WERI-Rb-1 (cell line): ENCODE measurements around the gene GALP.
A peak's percentile ranks its signal among the peaks of the same experiment; 100 is the strongest.

Experiments
- DNase-seq: peaks from one replicate; pipeline ENCODE4 v3.0.0-alpha.2; 2020
- H3K27ac ChIP-seq: fragments of 250-450 bp; sonication (Bioruptor Pico); 2 replicates; pipeline ENCODE4 v1.5.1; 2020; ENCODE audit warnings: mild to moderate bottlenecking, moderate library complexity
- H3K27me3 ChIP-seq: fragments of 250-450 bp; sonication (Bioruptor Pico); 2 replicates; pipeline ENCODE4 v1.5.1; 2021; ENCODE audit warnings: mild to moderate bottlenecking, low read depth, moderate library complexity; ENCODE audit not compliant: insufficient read depth, severe bottlenecking
- H3K36me3 ChIP-seq: fragments of 250-450 bp; sonication (Bioruptor Pico); 2 replicates; pipeline ENCODE4 v1.5.1; 2020; ENCODE audit warnings: mild to moderate bottlenecking, moderate library complexity
- H3K4me3 ChIP-seq: 2 replicates; pipeline ENCODE4 v1.5.1; 2011; ENCODE audit warnings: low read depth, mild to moderate bottlenecking, control low read depth, low read length
- H3K9me3 ChIP-seq: fragments of 250-450 bp; sonication (Bioruptor Pico); 2 replicates; pipeline ENCODE4 v1.5.1; 2021; ENCODE audit warnings: mild to moderate bottlenecking, moderate library complexity; ENCODE audit not compliant: severe bottlenecking
- TF ChIP-seq, protein P1 (sequence below): IDR thresholded peaks from 2 replicates; pipeline ENCODE4 v1.5.1; 2011; ENCODE audit warnings: low read depth, mild to moderate bottlenecking, control low read depth, inconsistent platforms, low read length

The GALP gene

DNA sequence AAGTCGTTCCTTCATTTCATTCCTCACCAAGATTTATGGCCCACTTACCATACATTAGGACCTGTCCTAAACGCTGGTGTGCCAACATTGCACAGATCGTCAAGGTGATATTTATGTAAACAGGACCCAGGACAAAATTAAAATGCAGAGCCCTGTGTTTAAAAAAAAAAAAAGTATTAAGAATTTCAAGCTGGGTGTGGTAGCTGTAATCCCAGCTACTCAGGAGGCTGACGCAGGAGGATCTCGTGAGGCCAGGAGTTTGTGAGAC lies 41.2 kb upstream of the GALP start:
- TF ChIP-seq, protein P1, sequence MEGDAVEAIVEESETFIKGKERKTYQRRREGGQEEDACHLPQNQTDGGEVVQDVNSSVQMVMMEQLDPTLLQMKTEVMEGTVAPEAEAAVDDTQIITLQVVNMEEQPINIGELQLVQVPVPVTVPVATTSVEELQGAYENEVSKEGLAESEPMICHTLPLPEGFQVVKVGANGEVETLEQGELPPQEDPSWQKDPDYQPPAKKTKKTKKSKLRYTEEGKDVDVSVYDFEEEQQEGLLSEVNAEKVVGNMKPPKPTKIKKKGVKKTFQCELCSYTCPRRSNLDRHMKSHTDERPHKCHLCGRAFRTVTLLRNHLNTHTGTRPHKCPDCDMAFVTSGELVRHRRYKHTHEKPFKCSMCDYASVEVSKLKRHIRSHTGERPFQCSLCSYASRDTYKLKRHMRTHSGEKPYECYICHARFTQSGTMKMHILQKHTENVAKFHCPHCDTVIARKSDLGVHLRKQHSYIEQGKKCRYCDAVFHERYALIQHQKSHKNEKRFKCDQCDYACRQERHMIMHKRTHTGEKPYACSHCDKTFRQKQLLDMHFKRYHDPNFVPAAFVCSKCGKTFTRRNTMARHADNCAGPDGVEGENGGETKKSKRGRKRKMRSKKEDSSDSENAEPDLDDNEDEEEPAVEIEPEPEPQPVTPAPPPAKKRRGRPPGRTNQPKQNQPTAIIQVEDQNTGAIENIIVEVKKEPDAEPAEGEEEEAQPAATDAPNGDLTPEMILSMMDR: no peak
- Histone ChIP-seq H3K27me3 (no peaks in the 10 kb centered on the region), H3K36me3 (no peaks in the 10 kb centered on the region), H3K4me3 (no peak overlapping the region), H3K27ac (no peak overlapping the region), H3K9me3 (no peaks in the 10 kb centered on the region)
- DNase-seq: no peak

DNA sequence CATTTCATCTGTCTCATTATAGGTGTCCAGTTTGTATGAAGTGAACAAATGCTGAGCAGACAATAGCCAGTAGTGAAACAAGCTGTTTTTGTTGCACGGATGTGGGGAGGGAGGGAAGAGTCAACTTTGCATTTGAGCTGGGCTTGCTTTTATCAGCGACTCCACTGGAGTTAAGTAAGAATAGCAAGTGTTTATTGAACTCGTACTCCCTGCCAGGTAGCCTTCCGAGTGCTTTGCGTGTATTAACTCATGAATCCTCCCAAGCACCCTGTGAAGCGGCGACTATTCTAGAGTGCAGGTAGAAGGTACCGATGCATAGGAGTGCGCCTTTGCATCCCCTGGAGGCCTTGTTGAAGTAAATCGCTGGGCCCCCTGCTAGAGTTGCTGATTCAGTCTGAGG lies 39.4 kb upstream of the GALP start:
- Histone ChIP-seq H3K36me3 (no peaks in the 10 kb centered on the region), H3K27ac (no peak overlapping the region), H3K4me3 (no peak overlapping the region), H3K9me3 (no peaks in the 10 kb centered on the region), H3K27me3 (no peaks in the 10 kb centered on the region)
- DNase-seq: no peak
- TF ChIP-seq, protein P1: no peak

DNA sequence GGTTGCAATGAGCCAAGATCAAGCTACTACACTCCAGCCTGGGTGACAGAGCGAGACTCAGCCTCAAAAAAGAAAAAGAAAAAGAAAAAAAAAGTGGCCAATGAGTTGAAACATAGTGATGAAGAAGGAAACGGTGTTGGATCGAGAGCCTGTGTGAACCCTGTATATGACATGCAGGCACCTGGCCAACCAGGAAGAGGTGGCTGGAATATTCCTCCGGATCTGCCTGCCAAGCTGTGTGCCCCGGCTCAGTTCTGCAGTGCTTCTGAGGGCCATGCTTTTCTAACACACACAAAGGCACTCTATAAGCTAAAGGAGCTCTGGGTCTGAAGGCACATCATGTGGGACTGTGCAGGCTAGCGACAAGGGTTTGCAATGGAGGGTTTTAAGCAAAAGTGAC lies 38.4 kb upstream of the GALP start:
- Histone ChIP-seq H3K27me3 (no peaks in the 10 kb centered on the region), H3K27ac (no peak overlapping the region), H3K9me3 (no peaks in the 10 kb centered on the region), H3K36me3 (peaks cover 1% of the 10 kb centered on the region), H3K4me3 (no peak overlapping the region)
- DNase-seq: no peak
- TF ChIP-seq, protein P1: no peak

DNA sequence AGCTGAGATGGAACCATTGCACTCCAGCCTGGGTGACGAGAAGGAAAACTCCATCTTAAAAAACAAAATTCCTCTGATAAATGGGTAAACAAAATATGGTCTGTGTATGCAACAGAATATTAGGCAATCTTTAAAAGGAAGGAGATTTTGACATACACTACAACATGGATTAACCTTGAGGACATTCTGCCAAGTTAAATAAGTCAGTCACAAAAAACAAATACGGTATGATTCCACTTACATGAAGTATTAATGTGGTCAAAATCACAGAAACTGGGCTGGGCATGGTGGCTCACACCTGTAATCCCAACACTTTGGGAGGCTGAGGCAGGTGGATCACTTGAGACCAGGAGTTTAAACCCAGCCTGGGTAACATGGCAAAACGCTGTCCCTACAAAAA lies 37.7 kb upstream of the GALP start:
- Histone ChIP-seq H3K27ac (no peak overlapping the region), H3K27me3 (no peaks in the 10 kb centered on the region), H3K4me3 (no peak overlapping the region), H3K36me3 (peaks cover 8% of the 10 kb centered on the region), H3K9me3 (no peaks in the 10 kb centered on the region)
- TF ChIP-seq, protein P1: no peak
- DNase-seq: no peak

DNA sequence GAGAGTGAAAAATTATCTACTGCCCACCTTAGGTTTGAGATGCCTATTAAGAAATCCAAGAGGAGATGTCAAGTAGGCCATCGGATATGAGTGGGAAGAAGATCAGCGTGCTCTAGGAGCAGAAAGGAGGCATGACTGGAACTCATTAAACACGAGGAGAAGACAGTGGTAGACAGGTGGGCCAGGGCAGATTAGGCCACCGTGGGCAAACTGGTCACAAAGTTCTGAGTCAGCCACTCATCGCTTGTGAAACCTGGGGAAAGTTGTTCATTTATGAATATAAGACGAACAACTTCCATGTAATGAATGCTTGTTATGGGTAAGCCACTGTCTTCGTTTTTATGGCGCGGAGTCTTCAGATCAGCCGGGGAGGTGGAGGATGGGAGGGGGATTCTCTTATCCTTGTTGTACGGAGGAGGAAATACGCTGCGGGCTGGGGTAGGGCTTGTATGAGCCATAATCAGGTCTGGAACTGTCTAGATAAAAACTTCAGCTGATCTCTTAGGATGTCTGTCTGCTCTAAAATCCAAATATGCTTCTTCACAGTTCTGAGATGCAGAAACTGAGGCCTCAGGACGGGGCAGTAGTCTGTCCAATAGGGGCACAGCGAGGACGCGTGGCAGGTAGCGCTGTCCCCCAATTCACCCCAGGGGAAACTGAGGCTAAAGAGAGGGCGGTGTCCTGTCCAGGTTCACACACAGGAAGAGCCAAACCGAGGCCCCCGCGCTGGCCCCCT lies 35.8 kb upstream of the GALP start:
- TF ChIP-seq, protein P1: no peak
- Histone ChIP-seq H3K4me3 (peak overlapping the region; percentile 74), H3K36me3 (peaks cover 9% of the 10 kb centered on the region), H3K27me3 (no peaks in the 10 kb centered on the region), H3K27ac (peak overlapping the region; percentile 97), H3K9me3 (no peaks in the 10 kb centered on the region)
- DNase-seq: no peak
